GM23338 (cell line): ENCODE data around the gene NPNT. TPM values are rescaled to one million over a fixed set of nuclear protein-coding genes. Genes with fewer than 3 reads are reported as not detected.

Experiments
- ATAC-seq: fragments of 200-7000 bp; cut with Tn5 transposase; 3 replicates; pipeline ENCODE4 v1.9.1; 2020
- DNase-seq: peaks from one replicate; pipeline ENCODE4 v3.0.0-alpha.2; 2015; ENCODE audit warnings: low spot score
- H2AFZ ChIP-seq: fragments of 200-600 bp; sonication (generic); 2 replicates; pipeline ENCODE4 v1.8.0; 2016; ENCODE audit warnings: antibody characterized with exemption, mild to moderate bottlenecking, moderate library complexity
- H3F3A ChIP-seq: fragments of 200-600 bp; sonication (generic); replicated peaks from 2 replicates; pipeline ENCODE4 v1.8.0; 2017; ENCODE audit warnings: antibody characterized with exemption, mixed run types, low read depth
- H3K27ac ChIP-seq: fragments of 200-600 bp; sonication (generic); 2 replicates; pipeline ENCODE4 v1.6.1; 2016; ENCODE audit warnings: low read depth
- H3K27me3 ChIP-seq: fragments of 200-600 bp; sonication (generic); 2 replicates; pipeline ENCODE4 v1.8.0; 2016; ENCODE audit warnings: mild to moderate bottlenecking, mixed run types, moderate library complexity; ENCODE audit not compliant: insufficient read depth
- H3K36me3 ChIP-seq: fragments of 200-600 bp; sonication (generic); 2 replicates; pipeline ENCODE4 v1.8.0; 2016; ENCODE audit warnings: mild to moderate bottlenecking; ENCODE audit not compliant: insufficient read depth
- H3K4me1 ChIP-seq: fragments of 200-600 bp; sonication (generic); 2 replicates; pipeline ENCODE4 v1.8.0; 2016; ENCODE audit warnings: mild to moderate bottlenecking, moderate library complexity; ENCODE audit not compliant: insufficient read depth
- H3K4me2 ChIP-seq: fragments of 200-600 bp; sonication (generic); 2 replicates; pipeline ENCODE4 v1.7.1; 2017; ENCODE audit warnings: mixed run types
- H3K4me3 ChIP-seq: fragments of 200-600 bp; sonication (generic); 2 replicates; pipeline ENCODE4 v1.6.1; 2016; ENCODE audit warnings: mixed run types
- H3K79me2 ChIP-seq: fragments of 200-600 bp; sonication (generic); replicated peaks from 2 replicates; pipeline ENCODE4 v1.8.0; 2017; ENCODE audit warnings: mild to moderate bottlenecking; ENCODE audit not compliant: insufficient read depth
- H3K9me2 ChIP-seq: fragments of 200-600 bp; sonication (generic); 2 replicates; pipeline ENCODE4 v1.8.0; 2017; ENCODE audit not compliant: insufficient read depth
- H4K20me1 ChIP-seq: fragments of 200-600 bp; sonication (generic); replicated peaks from 2 replicates; pipeline ENCODE4 v1.8.0; 2017; ENCODE audit warnings: mild to moderate bottlenecking; ENCODE audit not compliant: insufficient read depth
- H3K27ac Mint-ChIP-seq: 2 replicates; pipeline ENCODE4 v1.8.0; 2020; ENCODE audit warnings: inconsistent platforms, mild to moderate bottlenecking, moderate library complexity, mixed read lengths
- H3K27me3 Mint-ChIP-seq: 3 replicates; pipeline ENCODE4 v1.8.0; 2022; ENCODE audit warnings: low read depth, mild to moderate bottlenecking, moderate library complexity, mixed read lengths, inconsistent platforms; ENCODE audit not compliant: insufficient read depth, poor library complexity
- H3K36me3 Mint-ChIP-seq: 3 replicates; pipeline ENCODE4 v1.8.0; 2021; ENCODE audit warnings: low read depth, mild to moderate bottlenecking, inconsistent platforms, moderate library complexity, mixed read lengths
- H3K4me1 Mint-ChIP-seq: 3 replicates; pipeline ENCODE4 v1.8.0; 2020; ENCODE audit warnings: mild to moderate bottlenecking, inconsistent platforms, mixed read lengths
- H3K4me3 Mint-ChIP-seq: 3 replicates; pipeline ENCODE4 v1.8.0; 2021; ENCODE audit warnings: moderate library complexity, mild to moderate bottlenecking, inconsistent platforms, mixed read lengths
- H3K9me3 Mint-ChIP-seq: 3 replicates; pipeline ENCODE4 v1.8.0; 2020; ENCODE audit warnings: moderate library complexity, mild to moderate bottlenecking, inconsistent platforms, mixed read lengths
- CREB1 ChIP-seq: fragments of 250-450 bp; sonication (Bioruptor Pico); IDR thresholded peaks from 2 replicates; pipeline ENCODE4 v1.5.0; 2020; ENCODE audit warnings: low read depth, mild to moderate bottlenecking, moderate library complexity
- CTCF ChIP-seq, 2 experiments: fragments of 200-600 bp in 1 of 2; sonication (generic) in 1 of 2; conservative IDR thresholded peaks; 2 replicates each; pipeline versions ENCODE4 v1.5.1 to v1.6.1; 2016 to 2017; ENCODE audit warnings: antibody characterized with exemption in 2 of 2, low read depth in 2 of 2, mild to moderate bottlenecking in 2 of 2, moderate library complexity in 1 of 2
- ETS1 ChIP-seq: IDR thresholded peaks from 2 replicates; pipeline ENCODE4 v1.6.1; 2016; ENCODE audit warnings: antibody characterized with exemption
- EZH2 ChIP-seq: fragments of 200-600 bp; sonication (generic); IDR thresholded peaks from one replicate; pipeline ENCODE4 v1.8.0; 2017; ENCODE audit warnings: antibody characterized with exemption, mild to moderate bottlenecking, low read depth; ENCODE audit not compliant: unreplicated experiment
- EZH2phosphoT487 ChIP-seq: fragments of 200-600 bp; sonication (generic); IDR thresholded peaks from one replicate; pipeline ENCODE4 v1.8.1; 2018; ENCODE audit warnings: antibody characterized with exemption; ENCODE audit not compliant: unreplicated experiment
- JUNB ChIP-seq: IDR thresholded peaks from one replicate; pipeline ENCODE4 v1.6.1; 2016; ENCODE audit warnings: antibody characterized with exemption; ENCODE audit not compliant: unreplicated experiment
- NANOG ChIP-seq: IDR thresholded peaks from 2 replicates; pipeline ENCODE4 v1.6.1; 2016; ENCODE audit warnings: antibody characterized with exemption, borderline replicate concordance
- POLR2AphosphoS5 ChIP-seq: IDR thresholded peaks from 2 replicates; pipeline ENCODE4 v1.6.1; 2016; ENCODE audit warnings: antibody characterized with exemption, low read depth
- REST ChIP-seq: IDR thresholded peaks from one replicate; pipeline ENCODE4 v1.6.1; 2018; ENCODE audit warnings: antibody characterized with exemption; ENCODE audit not compliant: unreplicated experiment
- STAT1 ChIP-seq: IDR thresholded peaks from one replicate; pipeline ENCODE4 v1.6.1; 2016; ENCODE audit warnings: antibody characterized with exemption; ENCODE audit not compliant: unreplicated experiment
- ZNF114 ChIP-seq: fragments of 250-450 bp; sonication (Bioruptor Pico); IDR thresholded peaks from 2 replicates; pipeline ENCODE4 v1.5.0; 2020; ENCODE audit warnings: mild to moderate bottlenecking, moderate library complexity
- ZNF331 ChIP-seq: fragments of 250-450 bp; sonication (Bioruptor Pico); IDR thresholded peaks from 2 replicates; pipeline ENCODE4 v1.5.0; 2020; ENCODE audit warnings: low read depth, mild to moderate bottlenecking, moderate library complexity
- ZNF462 ChIP-seq: fragments of 250-450 bp; sonication (Bioruptor Pico); IDR thresholded peaks from 2 replicates; pipeline ENCODE4 v1.5.0; 2020; ENCODE audit warnings: mild to moderate bottlenecking, moderate library complexity
- polyA plus RNA-seq: library from polyadenylated mRNA; unstranded; fragments of >200 nt; fragmentation: Nextera tagmentation; extraction: Ambion mirVana; gene quantifications from 2 replicates; pipeline ENCODE4 v1.2.1, GENCODE V29; 2016
- total RNA-seq: library from RNA; depleted of rRNA; stranded (reverse); fragments of >200 nt; shearing (Covaris generic); gene quantifications from 2 replicates; pipeline ENCODE4 v1.2.3, GENCODE V29; 2014

Gene NPNT
- total and polyA plus RNA-seq, 2 experiments from 2014 or later: 1.4 TPM

DNA sequence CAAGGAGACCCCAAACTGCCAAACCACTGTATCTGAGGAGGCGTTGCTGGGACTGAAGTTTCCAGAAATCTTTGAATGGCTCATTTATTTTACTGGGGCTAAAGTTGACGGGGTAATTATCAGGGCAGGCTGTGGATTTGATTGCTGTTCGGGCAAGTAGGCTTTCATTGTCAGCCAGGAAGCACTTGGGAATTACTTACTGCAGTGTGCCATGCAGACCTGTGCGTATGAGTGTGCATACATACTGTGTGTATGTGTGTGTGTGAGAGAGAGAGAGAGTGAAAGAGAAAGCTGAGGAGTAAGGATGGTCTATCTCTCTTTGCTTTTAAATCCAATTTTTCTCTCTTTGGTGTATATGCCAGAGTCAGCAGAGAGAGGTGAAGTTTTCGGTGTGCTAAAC lies 122.7 kb downstream of the NPNT start:
- H3K36me3 ChIP-seq: no peaks in the 10 kb centered on the region
- no peaks in the 10 kb centered on the region for H3K79me2 ChIP-seq
- no peak for TF ChIP-seq POLR2AphosphoS5
- no peak for TF ChIP-seq ZNF114 (CRISPR knock-in tag)
- no peak for TF ChIP-seq EZH2
- TF ChIP-seq CREB1 (CRISPR knock-in tag): no peak
- no peak for TF ChIP-seq STAT1
- TF ChIP-seq ZNF331 (CRISPR knock-in tag): no peak
- no peak for TF ChIP-seq EZH2phosphoT487
- no peak for TF ChIP-seq ZNF462 (CRISPR knock-in tag)
- no peak for TF ChIP-seq NANOG
- TF ChIP-seq ETS1: no peak
- TF ChIP-seq JUNB: no peak
- no peak for TF ChIP-seq CTCF (conservative IDR thresholded peaks at IDR 0.05; ENCODE audit: low read depth in 2 of 2)
- no peak for TF ChIP-seq REST
- peaks cover 5% of the 10 kb centered on the region for H3K36me3 Mint-ChIP-seq
- no peaks in the 10 kb centered on the region for H3K27me3 ChIP-seq
- DNase-seq: no peak
- H3F3A ChIP-seq: no peaks in the 10 kb centered on the region
- H3K4me3 ChIP-seq: no peak overlapping the region
- no peak overlapping the region for H2AFZ ChIP-seq
- peaks cover 4% of the 10 kb centered on the region; the same call in 1 of the 3 replicates for H3K9me3 Mint-ChIP-seq
- no peaks in the 10 kb centered on the region for H4K20me1 ChIP-seq
- H3K4me2 ChIP-seq: no peak overlapping the region
- no peaks in the 10 kb centered on the region for H3K27me3 Mint-ChIP-seq
- no peaks in the 10 kb centered on the region for H3K4me1 ChIP-seq
- H3K27ac ChIP-seq: no peak overlapping the region
- H3K9me2 ChIP-seq: peaks cover 4% of the 10 kb centered on the region; the same call in 1 of the 2 replicates
- ATAC-seq: no peak
- H3K4me1 Mint-ChIP-seq: no peaks in the 10 kb centered on the region
- H3K4me3 Mint-ChIP-seq: no peak overlapping the region
- no peak overlapping the region for H3K27ac Mint-ChIP-seq
